A673 (cell line): ENCODE results near the gene DLK2.

Source experiments
- EZH2 ChIP-seq: fragments of 200-600 bp; sonication (generic); IDR thresholded peaks from 2 replicates; pipeline ENCODE4 v1.6.1; 2017; ENCODE audit warnings: borderline replicate concordance, low read depth, mild to moderate bottlenecking, mixed read lengths, antibody characterized with exemption, low read length; ENCODE audit not compliant: poor library complexity, severe bottlenecking
- TF ChIP-seq, protein P1 (sequence below): fragments of 300-800, 200-600 bp; sonication (generic); conservative IDR thresholded peaks from 2 replicates; pipeline ENCODE4 v1.5.1; 2017; ENCODE audit warnings: low read depth, mild to moderate bottlenecking, antibody characterized with exemption, low read length, moderate library complexity, mixed read lengths

DNA sequence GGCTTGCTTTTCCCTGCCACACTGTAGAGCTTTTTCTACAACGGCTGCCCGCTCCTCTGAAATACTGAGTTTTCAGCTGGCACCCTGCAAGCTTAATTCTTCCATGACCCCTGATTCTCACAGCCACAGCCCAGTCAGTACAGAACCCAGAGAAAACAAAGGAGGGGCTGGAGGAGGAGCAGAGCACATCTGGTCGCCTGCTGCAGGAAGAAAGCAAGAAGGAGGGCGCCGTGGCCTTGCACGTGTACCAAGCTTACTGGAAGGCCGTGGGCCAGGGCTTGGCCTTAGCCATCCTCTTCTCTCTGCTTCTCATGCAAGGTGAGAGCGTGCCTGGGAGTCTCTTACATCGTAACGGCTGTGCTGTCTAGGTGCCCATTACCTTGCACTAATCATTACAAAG is 11.3 kb downstream of the DLK2 start:
- TF ChIP-seq, protein P1, sequence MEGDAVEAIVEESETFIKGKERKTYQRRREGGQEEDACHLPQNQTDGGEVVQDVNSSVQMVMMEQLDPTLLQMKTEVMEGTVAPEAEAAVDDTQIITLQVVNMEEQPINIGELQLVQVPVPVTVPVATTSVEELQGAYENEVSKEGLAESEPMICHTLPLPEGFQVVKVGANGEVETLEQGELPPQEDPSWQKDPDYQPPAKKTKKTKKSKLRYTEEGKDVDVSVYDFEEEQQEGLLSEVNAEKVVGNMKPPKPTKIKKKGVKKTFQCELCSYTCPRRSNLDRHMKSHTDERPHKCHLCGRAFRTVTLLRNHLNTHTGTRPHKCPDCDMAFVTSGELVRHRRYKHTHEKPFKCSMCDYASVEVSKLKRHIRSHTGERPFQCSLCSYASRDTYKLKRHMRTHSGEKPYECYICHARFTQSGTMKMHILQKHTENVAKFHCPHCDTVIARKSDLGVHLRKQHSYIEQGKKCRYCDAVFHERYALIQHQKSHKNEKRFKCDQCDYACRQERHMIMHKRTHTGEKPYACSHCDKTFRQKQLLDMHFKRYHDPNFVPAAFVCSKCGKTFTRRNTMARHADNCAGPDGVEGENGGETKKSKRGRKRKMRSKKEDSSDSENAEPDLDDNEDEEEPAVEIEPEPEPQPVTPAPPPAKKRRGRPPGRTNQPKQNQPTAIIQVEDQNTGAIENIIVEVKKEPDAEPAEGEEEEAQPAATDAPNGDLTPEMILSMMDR, result no peak
- no peak for TF ChIP-seq EZH2
